ENCODE data around the gene SLC7A8.
A peak's percentile ranks its signal among the peaks of the same experiment; 100 is the strongest.

Gene SLC7A8

GRCh38 chr14:23154964-23155587, 28.4 kb downstream of the SLC7A8 start:
- no peak for DNase-seq (ENCODE audit: low spot score)

GRCh38 chr14:23153851-23154796, 29.3 kb downstream of the SLC7A8 start:
- peak; percentile 95 for DNase-seq (ENCODE audit: low spot score)

- DNase-seq (ENCODE audit: low spot score): no peak
Observed at GRCh38 chr14:23151342-23151741, 32.1 kb downstream of the SLC7A8 start.

GRCh38 chr14:23149745-23150144, 33.7 kb downstream of the SLC7A8 start:
- no peak for DNase-seq (ENCODE audit: low spot score)

- no peak for DNase-seq (ENCODE audit: low spot score)
Observed at GRCh38 chr14:23148591-23149249, 34.7 kb downstream of the SLC7A8 start.

GRCh38 chr14:23147676-23148075, 35.8 kb downstream of the SLC7A8 start:
- peak; percentile 78 for DNase-seq (ENCODE audit: low spot score)

- no peak for DNase-seq (ENCODE audit: low spot score)
Observed at GRCh38 chr14:23146980-23147379, 36.5 kb downstream of the SLC7A8 start.

- no peak for DNase-seq (ENCODE audit: low spot score)
Observed at GRCh38 chr14:23146351-23146910, 37.0 kb downstream of the SLC7A8 start.

GRCh38 chr14:23145794-23146350, 37.6 kb downstream of the SLC7A8 start:
- DNase-seq (ENCODE audit: low spot score): no peak

GRCh38 chr14:23143911-23144310, 39.5 kb downstream of the SLC7A8 start:
- DNase-seq (ENCODE audit: low spot score): no peak

GRCh38 chr14:23142826-23143225, 40.6 kb downstream of the SLC7A8 start:
- DNase-seq (ENCODE audit: low spot score): no peak

GRCh38 chr14:23141706-23142444, 41.6 kb downstream of the SLC7A8 start:
- DNase-seq (ENCODE audit: low spot score): no peak

- no peak for DNase-seq (ENCODE audit: low spot score)
Observed at GRCh38 chr14:23140371-23140770, 43.1 kb downstream of the SLC7A8 start.

GRCh38 chr14:23139874-23140273, 43.6 kb downstream of the SLC7A8 start:
- DNase-seq (ENCODE audit: low spot score): no peak

GRCh38 chr14:23137813-23138535, 45.5 kb downstream of the SLC7A8 start:
- DNase-seq (ENCODE audit: low spot score): no peak

GRCh38 chr14:23137192-23137812, 46.2 kb downstream of the SLC7A8 start:
- peak; percentile 52 for DNase-seq (ENCODE audit: low spot score)

GRCh38 chr14:23136566-23137133, 46.8 kb downstream of the SLC7A8 start:
- DNase-seq (ENCODE audit: low spot score): no peak

- DNase-seq (ENCODE audit: low spot score): no peak
Observed at GRCh38 chr14:23132970-23133369, 50.5 kb downstream of the SLC7A8 start.

GRCh38 chr14:23131482-23131881, 52.0 kb downstream of the SLC7A8 start:
- no peak for DNase-seq (ENCODE audit: low spot score)

- DNase-seq (ENCODE audit: low spot score): no peak
Observed at GRCh38 chr14:23130871-23131270, 52.6 kb downstream of the SLC7A8 start.

Measured in cerebellar cortex (tissue), 1 donor.